Breast epithelium (tissue), 3 donors: Measurements from ENCODE around the gene KIAA0319L.

ENCODE experiments used
- POLR2A ChIP-seq: fragments of 450-650 bp; IDR thresholded peaks from one replicate; pipeline ENCODE4 v1.6.1; 2016; ENCODE audit warnings: antibody characterized with exemption, mild to moderate bottlenecking, moderate library complexity
- TF ChIP-seq, protein P1 (sequence below), 3 donors: fragments of 450-650 bp; IDR thresholded peaks; one replicate each; pipeline ENCODE4 v1.5.1; 2016 to 2017; ENCODE audit warnings: antibody characterized with exemption in 3 of 3, mild to moderate bottlenecking in 3 of 3, moderate library complexity in 3 of 3

DNA sequence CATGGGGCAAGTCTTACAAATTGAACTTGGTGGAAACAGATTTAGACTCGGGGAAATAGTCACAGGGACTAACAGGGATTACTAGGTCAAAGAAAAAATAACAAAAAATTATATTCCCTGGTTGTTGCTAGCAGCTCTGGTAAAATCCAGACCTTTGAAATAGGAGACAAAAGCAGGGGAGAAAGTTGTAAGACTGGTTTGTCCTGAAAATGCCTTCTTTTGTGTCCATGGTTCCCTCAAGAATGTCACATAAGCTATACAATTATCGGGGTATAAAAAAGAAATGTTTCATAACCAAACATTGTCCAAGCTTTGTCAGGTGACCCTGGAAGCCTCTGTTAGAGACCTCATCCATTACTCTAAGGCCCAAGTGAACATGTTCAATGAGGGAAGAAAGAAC lies 33.1 kb downstream of the KIAA0319L start:
- TF ChIP-seq, protein P1, sequence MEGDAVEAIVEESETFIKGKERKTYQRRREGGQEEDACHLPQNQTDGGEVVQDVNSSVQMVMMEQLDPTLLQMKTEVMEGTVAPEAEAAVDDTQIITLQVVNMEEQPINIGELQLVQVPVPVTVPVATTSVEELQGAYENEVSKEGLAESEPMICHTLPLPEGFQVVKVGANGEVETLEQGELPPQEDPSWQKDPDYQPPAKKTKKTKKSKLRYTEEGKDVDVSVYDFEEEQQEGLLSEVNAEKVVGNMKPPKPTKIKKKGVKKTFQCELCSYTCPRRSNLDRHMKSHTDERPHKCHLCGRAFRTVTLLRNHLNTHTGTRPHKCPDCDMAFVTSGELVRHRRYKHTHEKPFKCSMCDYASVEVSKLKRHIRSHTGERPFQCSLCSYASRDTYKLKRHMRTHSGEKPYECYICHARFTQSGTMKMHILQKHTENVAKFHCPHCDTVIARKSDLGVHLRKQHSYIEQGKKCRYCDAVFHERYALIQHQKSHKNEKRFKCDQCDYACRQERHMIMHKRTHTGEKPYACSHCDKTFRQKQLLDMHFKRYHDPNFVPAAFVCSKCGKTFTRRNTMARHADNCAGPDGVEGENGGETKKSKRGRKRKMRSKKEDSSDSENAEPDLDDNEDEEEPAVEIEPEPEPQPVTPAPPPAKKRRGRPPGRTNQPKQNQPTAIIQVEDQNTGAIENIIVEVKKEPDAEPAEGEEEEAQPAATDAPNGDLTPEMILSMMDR (IDR thresholded peaks at IDR 0.05): no peak
- no peak for TF ChIP-seq POLR2A
